ENCODE data around the gene DSCAM. TPM values are rescaled to one million over a fixed set of nuclear protein-coding genes. Genes with fewer than 3 reads are reported as not detected.

Gene DSCAM
- total RNA-seq, 1 experiment from 2014 or later, result 0.03 TPM

- no peak for DNase-seq (ENCODE audit: low read depth)
These were observed 830.7 kb downstream of the DSCAM start for GRCh38 chr21:40016234-40016633.

- DNase-seq (ENCODE audit: low read depth), result no peak
These were observed 831.1 kb downstream of the DSCAM start for GRCh38 chr21:40015818-40016217.

GRCh38 chr21:40014394-40014793 is 832.6 kb downstream of the DSCAM start:
- DNase-seq (ENCODE audit: low read depth), result no peak

- no peak for DNase-seq (ENCODE audit: low read depth)
These were observed 833.8 kb downstream of the DSCAM start for GRCh38 chr21:40013001-40013735.

- no peak for DNase-seq (ENCODE audit: low read depth)
These were observed 835.6 kb downstream of the DSCAM start for GRCh38 chr21:40011371-40011770.

GRCh38 chr21:40002978-40003377 is 844.0 kb downstream of the DSCAM start:
- DNase-seq (ENCODE audit: low read depth), result no peak

- no peak for DNase-seq (ENCODE audit: low read depth)
These were observed 862.5 kb downstream of the DSCAM start for GRCh38 chr21:39984286-39984991.

GRCh38 chr21:39980241-39980820 is 866.6 kb downstream of the DSCAM start:
- DNase-seq (ENCODE audit: low read depth), result no peak

GRCh38 chr21:39979321-39979720 is 867.6 kb downstream of the DSCAM start:
- DNase-seq (ENCODE audit: low read depth), result no peak

GRCh38 chr21:39976800-39977199 is 870.2 kb downstream of the DSCAM start:
- DNase-seq (ENCODE audit: low read depth), result no peak

- no peak for DNase-seq (ENCODE audit: low read depth)
These were observed 873.8 kb downstream of the DSCAM start for GRCh38 chr21:39972976-39973770.

GRCh38 chr21:39972471-39972870 is 874.5 kb downstream of the DSCAM start:
- no peak for DNase-seq (ENCODE audit: low read depth)

GRCh38 chr21:39971956-39972355 is 875.0 kb downstream of the DSCAM start:
- no peak for DNase-seq (ENCODE audit: low read depth)

- DNase-seq (ENCODE audit: low read depth), result no peak
These were observed 877.1 kb downstream of the DSCAM start for GRCh38 chr21:39969691-39970364.

- no peak for DNase-seq (ENCODE audit: low read depth)
These were observed 878.9 kb downstream of the DSCAM start for GRCh38 chr21:39968010-39968409.

- no peak for DNase-seq (ENCODE audit: low read depth)
These were observed 880.2 kb downstream of the DSCAM start for GRCh38 chr21:39966786-39967185.

- no peak for DNase-seq (ENCODE audit: low read depth)
These were observed 881.9 kb downstream of the DSCAM start for GRCh38 chr21:39965026-39965425.

- peak; percentile 7 for DNase-seq (ENCODE audit: low read depth)
These were observed 885.7 kb downstream of the DSCAM start for GRCh38 chr21:39961251-39961650.

Data from HT1080 (cell line).